ENCODE data around the gene CDCA8. TPM values are rescaled to one million over a fixed set of nuclear protein-coding genes. Genes with fewer than 3 reads are reported as not detected.

CDCA8 gene
- total and polyA plus RNA-seq, 2 of the 13 experiments (the other 11 are each of a cell fraction or from before 2014, with no cell fraction given) = 24.1 to 38.6 TPM

DNA sequence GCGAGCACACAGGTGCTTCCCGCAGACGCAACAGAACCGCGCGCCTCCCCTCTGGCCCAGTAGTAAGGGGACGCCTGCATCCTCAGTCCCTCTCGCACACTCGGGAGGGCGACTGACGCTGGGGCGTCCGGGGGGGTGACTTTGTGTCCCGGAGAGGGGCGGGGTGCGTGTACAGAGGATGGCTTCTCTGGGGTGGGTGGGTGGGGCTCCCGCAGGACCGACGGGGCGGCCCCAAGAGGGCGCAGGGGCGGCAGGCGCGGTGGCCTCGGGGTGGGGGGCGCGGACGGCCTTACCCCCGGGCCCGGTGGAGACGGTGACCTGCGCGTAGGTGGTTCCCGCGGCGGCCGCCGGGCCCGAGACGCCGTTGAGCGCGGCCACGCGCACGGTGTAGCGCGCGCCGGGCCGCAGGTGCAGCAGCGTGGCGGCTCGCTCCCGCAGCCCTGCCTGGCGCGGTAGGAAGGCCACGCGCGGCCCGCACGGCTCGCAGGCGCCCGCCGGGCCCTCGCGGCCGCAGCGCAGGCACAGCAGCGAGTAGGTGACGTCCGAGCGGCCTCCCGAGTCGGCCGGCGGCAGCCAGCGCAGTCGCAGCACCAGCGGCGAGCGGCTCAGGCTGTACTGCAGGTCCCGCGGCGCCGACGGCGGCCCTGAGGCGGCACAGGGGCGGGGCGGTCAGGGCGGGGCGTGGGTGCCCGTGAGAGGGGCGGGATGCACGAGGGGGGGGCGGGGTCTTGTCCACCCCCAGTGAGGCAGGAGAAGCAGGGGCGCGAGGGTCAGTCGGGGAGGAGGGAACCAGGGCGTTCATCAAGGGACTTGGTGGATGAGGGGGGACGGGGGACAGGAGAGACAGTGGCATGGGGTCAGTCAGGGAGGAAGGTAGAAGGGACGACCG lies 60.5 kb downstream of the CDCA8 start:
- WGBS (ENCODE audit: low lambda C conversion rate) = 4% methylated on average over 23 of the region's 105 CpGs
- H3K4me2 ChIP-seq (ENCODE audit: low read depth, low read length) = peak overlapping the region; percentile 65
- no peak overlapping the region for H3K9ac ChIP-seq (ENCODE audit: insufficient read depth, low read depth, low read length)
- no peaks in the 10 kb centered on the region for H3K9me3 ChIP-seq (ENCODE audit: low read length)
- no peaks in the 10 kb centered on the region for H4K20me1 ChIP-seq (ENCODE audit: insufficient read depth, low read length)
- BruUV-seq (replicated peaks) = no TSS peak
- FAIRE-seq (no peak), DNase-seq (ENCODE audit: low spot score) (no peak), ATAC-seq (peak; percentile 86)
- ChIA-PET CTCF (ENCODE audit: low intra/inter-chr PET ratio, low total read pairs) (no interaction called here), POLR2A (no interaction called here)
- H3K4me3 ChIP-seq (replicated peaks in 1 of 3; ENCODE audit: insufficient read depth in 1 of 3, low read depth in 2 of 3, low read length in 3 of 3) = peak overlapping the region; percentile 21 to 64 (median 33); a peak in 4 of 6 replicates
- H3K27me3 ChIP-seq (ENCODE audit: control insufficient read depth in 1 of 2, insufficient read depth in 2 of 2, low read length in 2 of 2) = peaks cover 6 to 39% of the 10 kb centered on the region in 2 experiments; a peak in 4 of 5 replicates
- H3K79me2 ChIP-seq (ENCODE audit: insufficient read depth, low read length) = no peaks in the 10 kb centered on the region
- H3K27ac ChIP-seq (ENCODE audit: extremely low read length, insufficient read depth, low read length) = no peak overlapping the region
- no peak overlapping the region for H2AFZ ChIP-seq (ENCODE audit: low read length)
- peaks cover 14% of the 10 kb centered on the region; the same call in 1 of the 2 replicates for H3K4me1 ChIP-seq (ENCODE audit: insufficient read depth, low read length)
- intact Hi-C loops (cut with micrococcal nuclease; ENCODE audit: unreplicated experiment) = no loop called here
- no peaks in the 10 kb centered on the region for H3K36me3 ChIP-seq (replicated peaks in 1 of 2; ENCODE audit: control insufficient read depth in 1 of 2, insufficient read depth in 2 of 2, low read length in 2 of 2)
- in situ Hi-C loops (cut with HindIII; ENCODE audit: extremely low pct_ligation_motif_present, low pct_unique_long_range_greater_than_20kb) = no loop called here
- TF ChIP-seq ARID5B (CRISPR knock-in tag; IDR thresholded peaks at IDR 0.05) (no peak), ZNF143 (CRISPR knock-in tag; IDR thresholded peaks at IDR 0.05) (no peak), MXD4 (CRISPR knock-in tag; IDR thresholded peaks at IDR 0.05) (no peak), ZFY (CRISPR knock-in tag; IDR thresholded peaks at IDR 0.05) (peak; percentile 36; the same call in 1 of the 2 replicates), TBL1XR1 (IDR thresholded peaks at IDR 0.05; ENCODE audit: borderline replicate concordance, low read length, partially characterized antibody) (no peak), IRF9 (CRISPR knock-in tag; IDR thresholded peaks at IDR 0.05; ENCODE audit: borderline replicate concordance) (no peak), NR3C1 (CRISPR knock-in tag; IDR thresholded peaks at IDR 0.05) (no peak), POLR2A (IDR thresholded peaks at IDR 0.05; ENCODE audit: insufficient read depth in 1 of 2, low read depth in 2 of 2, low read length in 2 of 2) (no peak), SMARCC2 (IDR thresholded peaks at IDR 0.05) (no peak), MAZ (IDR thresholded peaks at IDR 0.05; ENCODE audit: borderline replicate concordance, low read depth, low read length) (no peak), MAZ (CRISPR knock-in tag; IDR thresholded peaks at IDR 0.05; ENCODE audit: low read depth) (no peak), ARID2 (CRISPR knock-in tag; IDR thresholded peaks at IDR 0.05; ENCODE audit: borderline replicate concordance) (no peak), MED8 (CRISPR knock-in tag; IDR thresholded peaks at IDR 0.05; ENCODE audit: insufficient replicate concordance) (no peak), ZFX (CRISPR knock-in tag; IDR thresholded peaks at IDR 0.05; ENCODE audit: low read depth) (peak; percentile 40; the same call in 1 of the 2 replicates)
- TF ChIP-seq, protein P1, sequence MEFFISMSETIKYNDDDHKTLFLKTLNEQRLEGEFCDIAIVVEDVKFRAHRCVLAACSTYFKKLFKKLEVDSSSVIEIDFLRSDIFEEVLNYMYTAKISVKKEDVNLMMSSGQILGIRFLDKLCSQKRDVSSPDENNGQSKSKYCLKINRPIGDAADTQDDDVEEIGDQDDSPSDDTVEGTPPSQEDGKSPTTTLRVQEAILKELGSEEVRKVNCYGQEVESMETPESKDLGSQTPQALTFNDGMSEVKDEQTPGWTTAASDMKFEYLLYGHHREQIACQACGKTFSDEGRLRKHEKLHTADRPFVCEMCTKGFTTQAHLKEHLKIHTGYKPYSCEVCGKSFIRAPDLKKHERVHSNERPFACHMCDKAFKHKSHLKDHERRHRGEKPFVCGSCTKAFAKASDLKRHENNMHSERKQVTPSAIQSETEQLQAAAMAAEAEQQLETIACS (CRISPR knock-in tag; IDR thresholded peaks at IDR 0.05) = peak; percentile 62; the same call in 1 of the 2 replicates
- TF ChIP-seq, protein P2, sequence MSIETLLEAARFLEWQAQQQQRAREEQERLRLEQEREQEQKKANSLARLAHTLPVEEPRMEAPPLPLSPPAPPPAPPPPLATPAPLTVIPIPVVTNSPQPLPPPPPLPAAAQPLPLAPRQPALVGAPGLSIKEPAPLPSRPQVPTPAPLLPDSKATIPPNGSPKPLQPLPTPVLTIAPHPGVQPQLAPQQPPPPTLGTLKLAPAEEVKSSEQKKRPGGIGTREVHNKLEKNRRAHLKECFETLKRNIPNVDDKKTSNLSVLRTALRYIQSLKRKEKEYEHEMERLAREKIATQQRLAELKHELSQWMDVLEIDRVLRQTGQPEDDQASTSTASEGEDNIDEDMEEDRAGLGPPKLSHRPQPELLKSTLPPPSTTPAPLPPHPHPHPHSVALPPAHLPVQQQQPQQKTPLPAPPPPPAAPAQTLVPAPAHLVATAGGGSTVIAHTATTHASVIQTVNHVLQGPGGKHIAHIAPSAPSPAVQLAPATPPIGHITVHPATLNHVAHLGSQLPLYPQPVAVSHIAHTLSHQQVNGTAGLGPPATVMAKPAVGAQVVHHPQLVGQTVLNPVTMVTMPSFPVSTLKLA (IDR thresholded peaks at IDR 0.05) = no peak

Data from HepG2 (cell line).